ENCODE measurements around the gene VRK3. TPM values are rescaled to one million over a fixed set of nuclear protein-coding genes. Genes with fewer than 3 reads are reported as not detected.

VRK3 gene
- polyA plus RNA-seq, 1 of the 3 experiments (the other 2 are of a cell fraction), result 30.3 TPM

DNA sequence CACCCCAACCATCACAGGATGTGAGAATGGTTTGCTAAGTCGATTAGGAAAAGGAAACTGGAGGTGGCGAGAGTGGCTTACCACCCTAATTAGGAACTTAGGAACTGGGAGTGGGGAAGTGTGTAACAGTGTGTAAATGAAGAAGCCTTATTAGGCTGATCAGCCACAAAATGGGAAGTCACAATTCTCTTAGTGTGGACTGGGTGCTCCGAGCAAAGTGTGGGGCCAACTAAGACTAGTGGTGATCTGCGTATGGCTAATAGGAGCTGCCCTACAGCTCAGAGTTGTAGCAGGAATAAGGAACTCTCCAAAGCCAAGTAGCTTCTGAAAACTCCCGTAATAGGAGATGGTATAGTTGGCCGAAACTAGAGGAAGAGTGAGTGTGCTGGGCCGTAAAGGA is 71.8 kb downstream of the VRK3 start:
- no peaks in the 10 kb centered on the region for H3K9me2 ChIP-seq
- no peak overlapping the region for H3K9ac ChIP-seq
- 70% methylated on average over 7 of the region's 7 CpGs for WGBS (ENCODE audit: low lambda C conversion rate)
- H3K4me2 ChIP-seq, result no peak overlapping the region
- ChIA-PET POLR2A (no interaction called here), CTCF (interaction anchor here (2.5 to 3.5 kb wide), 2 partner anchors 16 to 30 kb away, joined by 13 to 22 read pairs; no protein-coding TSS in a partner anchor)
- no peak overlapping the region for H3K4me3 ChIP-seq (ENCODE audit: low read depth in 2 of 2, low read length in 1 of 2)
- no peak overlapping the region for H2AFZ ChIP-seq (ENCODE audit: low read depth)
- H3K36me3 ChIP-seq (replicated peaks in 1 of 2; ENCODE audit: control insufficient read depth in 1 of 2, insufficient read depth in 2 of 2, low read length in 1 of 2), result no peaks in the 10 kb centered on the region
- no peaks in the 10 kb centered on the region for H4K20me1 ChIP-seq (ENCODE audit: insufficient read depth)
- H3K4me1 ChIP-seq (ENCODE audit: control insufficient read depth in 1 of 2, insufficient read depth in 2 of 2, low read depth in 1 of 2, low read length in 1 of 2), result no peaks in the 10 kb centered on the region
- H3F3A ChIP-seq (replicated peaks; ENCODE audit: insufficient read depth), result no peaks in the 10 kb centered on the region
- no peak for DNase-seq
- H3K9me3 ChIP-seq, result no peaks in the 10 kb centered on the region
- TF ChIP-seq JUND (IDR thresholded peaks at IDR 0.05) (no peak), GABPA (IDR thresholded peaks at IDR 0.05; ENCODE audit: low read depth) (no peak), EP300 (IDR thresholded peaks at IDR 0.05; ENCODE audit: borderline replicate concordance in 1 of 2, low read depth in 1 of 2, low read length in 1 of 2) (no peak), YY1 (IDR thresholded peaks at IDR 0.05; ENCODE audit: low read depth) (no peak), MXI1 (IDR thresholded peaks at IDR 0.05; ENCODE audit: low read depth, low read length) (no peak), CHD2 (IDR thresholded peaks at IDR 0.05; ENCODE audit: low read length, partially characterized antibody) (no peak), FOXJ3 (CRISPR knock-in tag; IDR thresholded peaks at IDR 0.05) (no peak), FOXM1 (IDR thresholded peaks at IDR 0.05; ENCODE audit: low read depth) (no peak), SIN3A (IDR thresholded peaks at IDR 0.05; ENCODE audit: borderline replicate concordance, low read depth, low read length) (no peak), EZH2phosphoT487 (IDR thresholded peaks at IDR 0.05; ENCODE audit: borderline replicate concordance, low read depth) (no peak), FOSL2 (IDR thresholded peaks at IDR 0.05; ENCODE audit: borderline replicate concordance, low read depth) (no peak)
- TF ChIP-seq, protein P1, sequence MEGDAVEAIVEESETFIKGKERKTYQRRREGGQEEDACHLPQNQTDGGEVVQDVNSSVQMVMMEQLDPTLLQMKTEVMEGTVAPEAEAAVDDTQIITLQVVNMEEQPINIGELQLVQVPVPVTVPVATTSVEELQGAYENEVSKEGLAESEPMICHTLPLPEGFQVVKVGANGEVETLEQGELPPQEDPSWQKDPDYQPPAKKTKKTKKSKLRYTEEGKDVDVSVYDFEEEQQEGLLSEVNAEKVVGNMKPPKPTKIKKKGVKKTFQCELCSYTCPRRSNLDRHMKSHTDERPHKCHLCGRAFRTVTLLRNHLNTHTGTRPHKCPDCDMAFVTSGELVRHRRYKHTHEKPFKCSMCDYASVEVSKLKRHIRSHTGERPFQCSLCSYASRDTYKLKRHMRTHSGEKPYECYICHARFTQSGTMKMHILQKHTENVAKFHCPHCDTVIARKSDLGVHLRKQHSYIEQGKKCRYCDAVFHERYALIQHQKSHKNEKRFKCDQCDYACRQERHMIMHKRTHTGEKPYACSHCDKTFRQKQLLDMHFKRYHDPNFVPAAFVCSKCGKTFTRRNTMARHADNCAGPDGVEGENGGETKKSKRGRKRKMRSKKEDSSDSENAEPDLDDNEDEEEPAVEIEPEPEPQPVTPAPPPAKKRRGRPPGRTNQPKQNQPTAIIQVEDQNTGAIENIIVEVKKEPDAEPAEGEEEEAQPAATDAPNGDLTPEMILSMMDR (IDR thresholded peaks at IDR 0.05), result no peak
- TF ChIP-seq, protein P2, sequence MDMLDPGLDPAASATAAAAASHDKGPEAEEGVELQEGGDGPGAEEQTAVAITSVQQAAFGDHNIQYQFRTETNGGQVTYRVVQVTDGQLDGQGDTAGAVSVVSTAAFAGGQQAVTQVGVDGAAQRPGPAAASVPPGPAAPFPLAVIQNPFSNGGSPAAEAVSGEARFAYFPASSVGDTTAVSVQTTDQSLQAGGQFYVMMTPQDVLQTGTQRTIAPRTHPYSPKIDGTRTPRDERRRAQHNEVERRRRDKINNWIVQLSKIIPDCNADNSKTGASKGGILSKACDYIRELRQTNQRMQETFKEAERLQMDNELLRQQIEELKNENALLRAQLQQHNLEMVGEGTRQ (IDR thresholded peaks at IDR 0.05; ENCODE audit: borderline replicate concordance, low read depth, low read length), result no peak
- TF ChIP-seq, protein P3, sequence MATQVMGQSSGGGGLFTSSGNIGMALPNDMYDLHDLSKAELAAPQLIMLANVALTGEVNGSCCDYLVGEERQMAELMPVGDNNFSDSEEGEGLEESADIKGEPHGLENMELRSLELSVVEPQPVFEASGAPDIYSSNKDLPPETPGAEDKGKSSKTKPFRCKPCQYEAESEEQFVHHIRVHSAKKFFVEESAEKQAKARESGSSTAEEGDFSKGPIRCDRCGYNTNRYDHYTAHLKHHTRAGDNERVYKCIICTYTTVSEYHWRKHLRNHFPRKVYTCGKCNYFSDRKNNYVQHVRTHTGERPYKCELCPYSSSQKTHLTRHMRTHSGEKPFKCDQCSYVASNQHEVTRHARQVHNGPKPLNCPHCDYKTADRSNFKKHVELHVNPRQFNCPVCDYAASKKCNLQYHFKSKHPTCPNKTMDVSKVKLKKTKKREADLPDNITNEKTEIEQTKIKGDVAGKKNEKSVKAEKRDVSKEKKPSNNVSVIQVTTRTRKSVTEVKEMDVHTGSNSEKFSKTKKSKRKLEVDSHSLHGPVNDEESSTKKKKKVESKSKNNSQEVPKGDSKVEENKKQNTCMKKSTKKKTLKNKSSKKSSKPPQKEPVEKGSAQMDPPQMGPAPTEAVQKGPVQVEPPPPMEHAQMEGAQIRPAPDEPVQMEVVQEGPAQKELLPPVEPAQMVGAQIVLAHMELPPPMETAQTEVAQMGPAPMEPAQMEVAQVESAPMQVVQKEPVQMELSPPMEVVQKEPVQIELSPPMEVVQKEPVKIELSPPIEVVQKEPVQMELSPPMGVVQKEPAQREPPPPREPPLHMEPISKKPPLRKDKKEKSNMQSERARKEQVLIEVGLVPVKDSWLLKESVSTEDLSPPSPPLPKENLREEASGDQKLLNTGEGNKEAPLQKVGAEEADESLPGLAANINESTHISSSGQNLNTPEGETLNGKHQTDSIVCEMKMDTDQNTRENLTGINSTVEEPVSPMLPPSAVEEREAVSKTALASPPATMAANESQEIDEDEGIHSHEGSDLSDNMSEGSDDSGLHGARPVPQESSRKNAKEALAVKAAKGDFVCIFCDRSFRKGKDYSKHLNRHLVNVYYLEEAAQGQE (IDR thresholded peaks at IDR 0.05; ENCODE audit: low read depth, low read length), result no peak
- TF ChIP-seq, protein P4, sequence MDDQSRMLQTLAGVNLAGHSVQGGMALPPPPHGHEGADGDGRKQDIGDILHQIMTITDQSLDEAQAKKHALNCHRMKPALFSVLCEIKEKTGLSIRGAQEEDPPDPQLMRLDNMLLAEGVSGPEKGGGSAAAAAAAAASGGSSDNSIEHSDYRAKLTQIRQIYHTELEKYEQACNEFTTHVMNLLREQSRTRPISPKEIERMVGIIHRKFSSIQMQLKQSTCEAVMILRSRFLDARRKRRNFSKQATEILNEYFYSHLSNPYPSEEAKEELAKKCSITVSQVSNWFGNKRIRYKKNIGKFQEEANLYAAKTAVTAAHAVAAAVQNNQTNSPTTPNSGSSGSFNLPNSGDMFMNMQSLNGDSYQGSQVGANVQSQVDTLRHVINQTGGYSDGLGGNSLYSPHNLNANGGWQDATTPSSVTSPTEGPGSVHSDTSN (IDR thresholded peaks at IDR 0.05), result no peak
- TF ChIP-seq, protein P5, sequence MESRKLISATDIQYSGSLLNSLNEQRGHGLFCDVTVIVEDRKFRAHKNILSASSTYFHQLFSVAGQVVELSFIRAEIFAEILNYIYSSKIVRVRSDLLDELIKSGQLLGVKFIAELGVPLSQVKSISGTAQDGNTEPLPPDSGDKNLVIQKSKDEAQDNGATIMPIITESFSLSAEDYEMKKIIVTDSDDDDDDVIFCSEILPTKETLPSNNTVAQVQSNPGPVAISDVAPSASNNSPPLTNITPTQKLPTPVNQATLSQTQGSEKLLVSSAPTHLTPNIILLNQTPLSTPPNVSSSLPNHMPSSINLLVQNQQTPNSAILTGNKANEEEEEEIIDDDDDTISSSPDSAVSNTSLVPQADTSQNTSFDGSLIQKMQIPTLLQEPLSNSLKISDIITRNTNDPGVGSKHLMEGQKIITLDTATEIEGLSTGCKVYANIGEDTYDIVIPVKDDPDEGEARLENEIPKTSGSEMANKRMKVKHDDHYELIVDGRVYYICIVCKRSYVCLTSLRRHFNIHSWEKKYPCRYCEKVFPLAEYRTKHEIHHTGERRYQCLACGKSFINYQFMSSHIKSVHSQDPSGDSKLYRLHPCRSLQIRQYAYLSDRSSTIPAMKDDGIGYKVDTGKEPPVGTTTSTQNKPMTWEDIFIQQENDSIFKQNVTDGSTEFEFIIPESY (IDR thresholded peaks at IDR 0.05; ENCODE audit: borderline replicate concordance, low read depth), result no peak
- H3K79me2 ChIP-seq (ENCODE audit: insufficient read depth), result no peaks in the 10 kb centered on the region
- peaks cover 68% of the 10 kb centered on the region for H3K27me3 ChIP-seq (ENCODE audit: insufficient read depth)
- H3K27ac ChIP-seq (ENCODE audit: low read depth in 2 of 2, low read length in 1 of 2), result no peak overlapping the region

Measured in SK-N-SH (cell line).